Karpas-422 (cell line): ENCODE data around the gene YWHAG. TPM values are rescaled to one million over a fixed set of nuclear protein-coding genes. Genes with fewer than 3 reads are reported as not detected.

Experiments
- DNase-seq: peaks from one replicate; pipeline ENCODE4 v3.0.0-alpha.2; 2015
- H2AFZ ChIP-seq: fragments of 200-600 bp; sonication (generic); 2 replicates; pipeline ENCODE4 v1.6.1; 2014; ENCODE audit warnings: antibody characterized with exemption, low read length, mixed read lengths
- H3K27ac ChIP-seq: fragments of 200-600 bp; sonication (generic); 2 replicates; pipeline ENCODE4 v1.5.1; 2014; ENCODE audit warnings: mild to moderate bottlenecking, low read length, moderate library complexity
- H3K27me3 ChIP-seq: fragments of 200-600 bp; sonication (generic); 2 replicates; pipeline ENCODE4 v1.6.1; 2014; ENCODE audit warnings: low read length, mixed read lengths
- H3K36me3 ChIP-seq: fragments of 200-600 bp; sonication (generic); 2 replicates; pipeline ENCODE4 v1.6.1; 2014; ENCODE audit warnings: low read length, mixed read lengths; ENCODE audit not compliant: insufficient read depth
- H3K4me1 ChIP-seq: fragments of 200-600 bp; sonication (generic); 2 replicates; pipeline ENCODE4 v1.6.1; 2014; ENCODE audit warnings: mild to moderate bottlenecking, low read length, mixed read lengths
- H3K4me2 ChIP-seq: fragments of 200-600 bp; sonication (generic); 2 replicates; pipeline ENCODE4 v1.6.1; 2014; ENCODE audit warnings: low read length, low read depth, mild to moderate bottlenecking; ENCODE audit not compliant: poor library complexity, severe bottlenecking
- H3K4me3 ChIP-seq: fragments of 200-600 bp; sonication (generic); 2 replicates; pipeline ENCODE4 v1.5.1; 2014; ENCODE audit warnings: mild to moderate bottlenecking, antibody characterized with exemption, low read length, mixed read lengths
- H3K79me2 ChIP-seq: fragments of 200-600 bp; sonication (generic); 2 replicates; pipeline ENCODE4 v1.6.1; 2014; ENCODE audit warnings: mild to moderate bottlenecking, low read length, mixed read lengths
- H3K9ac ChIP-seq: fragments of 200-600 bp; sonication (generic); 2 replicates; pipeline ENCODE4 v1.6.0; 2014; ENCODE audit warnings: low read length
- H3K9me2 ChIP-seq: fragments of 200-600 bp; sonication (generic), shearing (Covaris generic); replicated peaks from 2 replicates; pipeline ENCODE4 v1.6.0; 2014; ENCODE audit warnings: mild to moderate bottlenecking, low read length, moderate library complexity; ENCODE audit not compliant: insufficient read depth
- H3K9me3 ChIP-seq: fragments of 300-700, 200-600 bp; sonication (generic); 2 replicates; pipeline ENCODE4 v1.6.1; 2014; ENCODE audit warnings: low read length, mixed read lengths
- H4K20me1 ChIP-seq: fragments of 200-600 bp; sonication (generic); 2 replicates; pipeline ENCODE4 v1.6.1; 2014; ENCODE audit warnings: mild to moderate bottlenecking, antibody characterized with exemption, low read length, low read depth; ENCODE audit not compliant: insufficient read depth
- total RNA-seq: library from RNA; depleted of rRNA; stranded (reverse); fragments of >200 nt; shearing (Covaris generic); gene quantifications from 2 replicates; pipeline ENCODE4 v1.2.3, GENCODE V29; 2014; ENCODE audit warnings: low replicate concordance

The YWHAG gene
- total RNA-seq, 1 experiment from 2014 or later: 64.1 TPM

- no peaks in the 10 kb centered on the region for H3K9me2 ChIP-seq
- H3K27ac ChIP-seq: no peak overlapping the region
- no peaks in the 10 kb centered on the region for H3K36me3 ChIP-seq
- no peak overlapping the region for H3K4me2 ChIP-seq
- no peaks in the 10 kb centered on the region for H3K27me3 ChIP-seq
- H3K9ac ChIP-seq: no peak overlapping the region
- no peaks in the 10 kb centered on the region for H3K4me1 ChIP-seq
- no peaks in the 10 kb centered on the region for H4K20me1 ChIP-seq
- no peak for DNase-seq
- no peaks in the 10 kb centered on the region for H3K9me3 ChIP-seq
- no peak overlapping the region for H3K4me3 ChIP-seq
- no peaks in the 10 kb centered on the region for H3K79me2 ChIP-seq
- H2AFZ ChIP-seq: no peak overlapping the region
These were observed 71.9 kb downstream of the YWHAG start for GRCh38 chr7:76286842-76287403.

GRCh38 chr7:76285604-76286374 lies 73.0 kb downstream of the YWHAG start:
- Histone ChIP-seq H3K9me2 (no peaks in the 10 kb centered on the region), H3K4me1 (no peaks in the 10 kb centered on the region), H3K36me3 (no peaks in the 10 kb centered on the region), H4K20me1 (no peaks in the 10 kb centered on the region), H2AFZ (no peak overlapping the region), H3K4me2 (no peak overlapping the region), H3K9me3 (no peaks in the 10 kb centered on the region), H3K79me2 (no peaks in the 10 kb centered on the region), H3K9ac (no peak overlapping the region), H3K27me3 (no peaks in the 10 kb centered on the region), H3K27ac (no peak overlapping the region), H3K4me3 (no peak overlapping the region)
- no peak for DNase-seq

DNA sequence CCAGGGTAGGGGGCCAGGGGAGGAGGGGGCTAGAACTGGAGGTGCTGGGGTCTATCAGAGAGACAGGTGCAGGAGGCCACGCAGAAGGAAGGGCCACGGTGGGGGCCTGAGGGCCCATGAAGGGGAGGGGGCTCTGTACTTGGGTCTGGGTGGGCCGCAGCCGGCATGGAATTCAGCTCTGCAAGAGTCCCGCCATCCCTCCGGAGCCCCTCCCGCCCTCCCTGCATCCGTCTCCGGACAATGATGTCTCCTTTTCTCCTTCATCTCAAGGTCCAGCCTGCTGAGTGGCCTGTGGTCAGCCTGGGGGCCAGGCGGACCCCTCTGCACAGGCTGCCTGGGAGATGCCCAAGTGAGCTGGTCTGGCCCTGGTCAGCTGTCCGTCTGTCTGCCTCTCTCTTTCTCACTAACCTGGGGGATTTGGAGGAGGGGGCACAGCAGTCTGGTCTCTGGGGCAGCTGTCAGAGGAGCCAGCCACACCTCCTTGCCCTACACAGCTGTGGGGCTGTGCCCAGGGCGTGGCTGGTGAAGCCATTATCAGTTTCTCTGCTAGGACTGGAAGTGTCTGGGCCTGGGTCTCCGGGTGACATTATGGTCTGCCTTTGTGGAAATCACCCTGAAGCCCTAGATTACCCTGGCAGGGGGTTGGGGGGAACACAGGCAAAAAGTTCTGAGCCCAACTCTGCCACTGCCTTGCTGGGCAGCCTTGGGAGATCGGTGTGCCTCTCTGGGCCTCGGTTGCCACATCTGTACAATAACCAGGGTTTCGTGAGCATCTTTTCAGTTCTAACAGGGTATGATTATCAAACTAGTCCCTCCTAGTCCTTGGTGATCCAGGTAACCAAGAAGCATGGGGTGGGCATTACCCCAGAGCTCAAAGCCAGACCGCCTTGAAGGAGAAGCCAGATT lies 75.3 kb downstream of the YWHAG start:
- no peaks in the 10 kb centered on the region for H3K9me3 ChIP-seq
- no peak overlapping the region for H3K4me3 ChIP-seq
- no peak overlapping the region for H3K27ac ChIP-seq
- no peaks in the 10 kb centered on the region for H3K9me2 ChIP-seq
- H3K4me2 ChIP-seq: no peak overlapping the region
- H2AFZ ChIP-seq: no peak overlapping the region
- no peaks in the 10 kb centered on the region for H3K27me3 ChIP-seq
- H4K20me1 ChIP-seq: no peaks in the 10 kb centered on the region
- no peaks in the 10 kb centered on the region for H3K79me2 ChIP-seq
- H3K4me1 ChIP-seq: no peaks in the 10 kb centered on the region
- DNase-seq: no peak
- no peak overlapping the region for H3K9ac ChIP-seq
- H3K36me3 ChIP-seq: no peaks in the 10 kb centered on the region

GRCh38 chr7:76282344-76283253 lies 76.2 kb downstream of the YWHAG start:
- H3K4me2 ChIP-seq: no peak overlapping the region
- H2AFZ ChIP-seq: no peak overlapping the region

GRCh38 chr7:76281706-76282343 lies 77.0 kb downstream of the YWHAG start:
- no peak overlapping the region for H3K4me3 ChIP-seq
- no peaks in the 10 kb centered on the region for H4K20me1 ChIP-seq
- no peak for DNase-seq
- no peak overlapping the region for H3K9ac ChIP-seq
- H3K9me2 ChIP-seq: no peaks in the 10 kb centered on the region
- H3K4me1 ChIP-seq: no peaks in the 10 kb centered on the region
- no peak overlapping the region for H3K27ac ChIP-seq
- no peak overlapping the region for H3K4me2 ChIP-seq
- no peaks in the 10 kb centered on the region for H3K36me3 ChIP-seq
- no peaks in the 10 kb centered on the region for H3K9me3 ChIP-seq
- no peaks in the 10 kb centered on the region for H3K79me2 ChIP-seq
- H3K27me3 ChIP-seq: no peaks in the 10 kb centered on the region
- H2AFZ ChIP-seq: no peak overlapping the region

More at GRCh38 chr7:76282344-76283253, 76.2 kb downstream of the YWHAG start:
- no peak for DNase-seq
- Histone ChIP-seq H3K36me3 (no peaks in the 10 kb centered on the region), H4K20me1 (no peaks in the 10 kb centered on the region), H3K9me2 (no peaks in the 10 kb centered on the region), H3K4me1 (no peaks in the 10 kb centered on the region), H3K9ac (no peak overlapping the region), H3K27me3 (no peaks in the 10 kb centered on the region), H3K9me3 (no peaks in the 10 kb centered on the region), H3K4me3 (no peak overlapping the region), H3K27ac (no peak overlapping the region), H3K79me2 (no peaks in the 10 kb centered on the region)

GRCh38 chr7:76281006-76281705 lies 77.6 kb downstream of the YWHAG start:
- Histone ChIP-seq H3K27me3 (no peaks in the 10 kb centered on the region), H3K4me1 (no peaks in the 10 kb centered on the region), H3K27ac (no peak overlapping the region), H3K36me3 (no peaks in the 10 kb centered on the region), H3K9ac (no peak overlapping the region), H4K20me1 (no peaks in the 10 kb centered on the region), H2AFZ (no peak overlapping the region), H3K79me2 (no peaks in the 10 kb centered on the region), H3K4me3 (no peak overlapping the region), H3K4me2 (no peak overlapping the region), H3K9me3 (no peaks in the 10 kb centered on the region), H3K9me2 (no peaks in the 10 kb centered on the region)
- DNase-seq: no peak

DNA sequence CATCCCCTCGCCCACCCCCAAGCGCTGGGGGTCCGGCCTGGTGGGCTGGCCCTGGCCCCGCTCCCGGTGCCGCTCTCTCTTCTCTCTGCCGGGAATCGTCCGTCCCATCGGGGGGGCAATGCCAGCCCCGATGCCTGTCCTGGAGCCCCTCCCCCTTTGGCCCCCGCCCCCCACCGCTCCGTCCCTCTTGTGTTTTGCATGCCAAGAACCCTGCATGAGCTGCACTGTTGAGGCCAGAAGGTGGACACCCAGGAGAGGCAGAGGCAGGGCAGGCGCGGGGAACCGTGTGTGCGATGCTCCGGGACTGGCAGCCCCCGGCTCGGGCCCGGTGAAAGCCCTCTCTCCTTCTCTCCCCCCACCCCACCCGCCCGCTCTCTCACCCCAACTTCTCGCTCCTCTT lies 78.4 kb downstream of the YWHAG start:
- H3K9me3 ChIP-seq: no peaks in the 10 kb centered on the region
- H3K4me2 ChIP-seq: no peak overlapping the region
- H3K9me2 ChIP-seq: no peaks in the 10 kb centered on the region
- no peak overlapping the region for H3K9ac ChIP-seq
- H2AFZ ChIP-seq: no peak overlapping the region
- no peaks in the 10 kb centered on the region for H4K20me1 ChIP-seq
- no peaks in the 10 kb centered on the region for H3K27me3 ChIP-seq
- no peak overlapping the region for H3K27ac ChIP-seq
- no peak for DNase-seq
- H3K79me2 ChIP-seq: no peaks in the 10 kb centered on the region
- no peaks in the 10 kb centered on the region for H3K36me3 ChIP-seq
- H3K4me3 ChIP-seq: no peak overlapping the region
- no peaks in the 10 kb centered on the region for H3K4me1 ChIP-seq
